HUDEP-2 (cell line): Measurements from ENCODE around the gene RBM20.
"Not testable (repeated sequence)": the region's sequence is repeated elsewhere in the genome, so short reads cannot be mapped to it uniquely, and the experiment has no call there.

ENCODE experiments used
- DNase-seq, 76 experiments: peaks; one replicate each; lab custom pipeline; 2025; ENCODE audit not compliant: unreplicated experiment in 76 of 76; lab: John Stamatoyannopoulos, UW

Gene RBM20

DNA sequence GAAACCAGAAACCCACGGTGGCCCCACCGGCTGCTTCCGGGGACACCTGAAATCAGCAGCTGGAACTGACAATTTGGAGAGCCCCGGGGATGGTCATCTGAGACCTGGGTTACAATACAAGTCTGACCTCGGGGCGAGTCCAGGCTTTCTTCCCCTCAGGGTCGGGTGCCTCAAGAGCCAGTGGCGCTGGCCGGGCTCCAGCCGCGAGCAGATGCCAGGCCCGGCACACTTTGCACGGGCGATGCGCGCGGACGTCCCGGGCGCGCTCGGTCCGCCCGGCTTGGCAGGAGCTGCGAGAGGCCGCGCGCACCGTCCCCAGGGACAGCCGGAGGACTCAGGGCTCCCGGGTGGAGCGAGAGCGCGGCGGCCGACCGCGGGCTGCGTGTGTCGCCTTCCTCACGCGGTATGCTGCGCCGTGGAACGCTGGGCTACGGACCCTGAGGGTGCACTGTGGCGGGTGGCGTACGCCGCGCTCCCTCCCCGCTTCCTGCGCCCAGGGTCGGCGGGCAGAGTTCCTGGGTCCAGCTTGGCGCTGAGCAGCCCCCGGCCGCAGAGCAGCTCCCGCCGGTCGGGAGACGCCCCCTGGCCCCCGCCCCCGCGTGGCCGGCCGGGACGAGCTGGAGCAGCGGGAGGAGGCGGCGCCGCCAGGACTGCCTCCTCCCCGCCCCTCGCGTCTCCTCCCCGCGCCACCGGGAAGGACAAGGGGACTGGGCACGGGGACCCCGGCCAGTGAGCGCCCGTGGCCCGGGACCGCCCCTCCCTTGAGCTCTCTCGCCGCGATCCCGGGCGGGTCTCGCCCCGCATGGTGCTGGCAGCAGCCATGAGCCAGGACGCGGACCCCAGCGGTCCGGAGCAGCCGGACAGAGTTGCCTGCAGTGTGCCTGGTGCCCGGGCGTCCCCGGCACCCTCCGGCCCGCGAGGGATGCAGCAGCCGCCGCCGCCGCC, at the start of gene RBM20:
Gene RBM20 (plus strand): TSS at position 684 of the 945 bp plus-strand sequence. CDS start 119 bp downstream, at position 803.
- peak in 1 of 76 experiments; percentile 2 for DNase-seq

DNA sequence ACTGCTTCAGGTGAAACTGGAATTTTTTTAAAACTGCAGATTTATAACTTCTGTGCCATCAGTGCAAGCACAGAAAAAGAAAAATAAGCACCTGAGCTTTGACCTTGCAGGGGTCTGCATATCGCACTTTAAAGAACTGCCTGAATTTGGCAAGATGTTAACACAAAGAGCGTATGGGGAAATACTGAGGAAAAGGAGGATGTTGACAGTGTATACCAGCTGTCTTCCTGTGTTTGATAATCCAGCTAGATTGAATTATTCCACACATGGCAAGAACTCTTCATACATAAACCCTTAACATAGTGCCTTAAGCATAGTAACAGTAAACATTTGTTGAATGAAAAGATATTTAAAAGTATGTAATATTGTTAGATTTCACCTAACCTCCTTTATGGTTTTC, 46.7 kb upstream of the RBM20 start:
- no peak for DNase-seq

DNA sequence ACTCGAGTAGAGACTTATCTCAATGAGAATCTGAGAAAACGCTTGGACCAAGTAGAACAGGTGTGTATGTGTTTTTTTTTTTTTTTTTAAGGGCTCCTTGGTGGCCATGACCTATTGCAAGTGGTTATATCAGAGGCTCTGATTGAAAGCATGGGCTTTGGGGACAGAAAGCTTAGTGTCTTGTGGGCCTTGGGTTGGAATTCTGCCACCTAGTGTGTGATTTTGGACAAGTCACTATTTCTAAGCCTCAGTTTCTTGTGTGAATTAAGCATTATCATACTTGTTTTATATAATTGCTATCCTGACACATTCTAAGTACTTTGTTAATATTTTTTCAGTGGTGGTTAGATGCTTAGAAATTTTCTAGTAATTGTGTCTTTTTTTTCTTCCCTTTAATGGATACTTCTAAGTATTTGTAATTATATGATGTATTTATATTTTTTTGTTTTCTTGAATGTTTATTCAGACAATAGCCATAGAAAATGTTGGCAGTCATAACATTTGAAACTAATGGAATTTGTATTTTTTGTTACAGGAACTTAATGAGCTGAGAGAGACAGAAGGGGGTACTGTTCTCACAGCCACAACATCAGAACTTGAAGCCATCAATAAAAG, 43.5 kb upstream of the RBM20 start:
- peak in 40 of 76 experiments; percentile 4 to 55 (median 23) for DNase-seq

DNA sequence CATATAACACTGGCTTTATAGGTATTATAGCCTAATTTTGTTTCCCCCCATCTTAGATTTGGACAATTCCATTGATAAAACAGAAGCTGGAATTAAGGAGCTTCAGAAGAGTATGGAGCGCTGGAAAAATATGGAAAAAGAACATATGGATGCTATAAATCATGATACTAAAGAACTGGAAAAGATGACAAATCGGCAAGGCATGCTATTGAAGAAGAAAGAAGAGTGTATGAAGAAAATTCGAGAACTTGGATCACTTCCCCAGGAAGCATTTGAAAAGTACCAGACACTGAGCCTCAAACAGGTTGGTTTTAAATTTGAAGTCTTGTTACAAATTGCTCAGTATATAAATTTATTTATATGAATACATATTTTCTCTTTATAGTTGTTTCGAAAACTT, 42.6 kb upstream of the RBM20 start:
- DNase-seq, result no peak

DNA sequence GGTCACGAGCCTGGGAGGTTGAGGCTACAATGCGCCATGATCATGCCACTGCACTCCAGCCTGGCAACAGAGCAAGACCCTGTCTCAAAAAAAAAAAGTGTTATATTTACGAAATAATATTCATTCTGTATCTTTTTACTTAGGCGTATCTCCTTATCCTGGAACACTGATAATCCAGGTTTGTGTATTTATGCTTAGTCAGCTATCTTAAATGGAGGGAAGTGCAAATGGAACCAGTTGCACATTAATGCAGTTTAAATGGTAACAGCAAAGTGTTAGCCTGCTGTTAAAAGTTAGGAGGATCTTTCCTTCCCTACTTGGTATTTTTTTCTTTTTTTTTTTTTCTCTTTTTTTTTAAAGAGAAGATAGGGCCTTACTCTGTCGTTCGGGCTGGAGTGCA, 36.0 kb upstream of the RBM20 start:
- no peak for DNase-seq

DNA sequence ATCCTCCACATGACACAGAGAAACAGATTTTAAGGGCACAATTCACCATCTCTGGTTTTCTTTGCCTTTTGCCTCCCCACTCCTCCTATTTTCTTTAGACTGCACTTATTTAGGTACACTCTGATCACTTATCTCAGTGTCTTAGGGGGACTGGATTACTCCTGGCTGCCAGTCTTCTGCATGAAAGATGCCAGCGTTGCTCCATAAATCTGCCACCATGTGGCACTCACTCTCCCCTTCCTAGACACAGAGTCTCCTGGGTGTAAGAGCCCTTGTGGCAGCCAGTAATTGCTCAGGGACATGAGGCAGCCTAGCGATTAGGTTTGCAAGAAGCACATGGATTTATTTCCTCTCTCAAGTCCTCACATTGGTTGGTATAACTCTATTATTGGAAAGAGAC, 34.5 kb upstream of the RBM20 start:
- DNase-seq, result peak in 2 of 76 experiments; percentile 8

DNA sequence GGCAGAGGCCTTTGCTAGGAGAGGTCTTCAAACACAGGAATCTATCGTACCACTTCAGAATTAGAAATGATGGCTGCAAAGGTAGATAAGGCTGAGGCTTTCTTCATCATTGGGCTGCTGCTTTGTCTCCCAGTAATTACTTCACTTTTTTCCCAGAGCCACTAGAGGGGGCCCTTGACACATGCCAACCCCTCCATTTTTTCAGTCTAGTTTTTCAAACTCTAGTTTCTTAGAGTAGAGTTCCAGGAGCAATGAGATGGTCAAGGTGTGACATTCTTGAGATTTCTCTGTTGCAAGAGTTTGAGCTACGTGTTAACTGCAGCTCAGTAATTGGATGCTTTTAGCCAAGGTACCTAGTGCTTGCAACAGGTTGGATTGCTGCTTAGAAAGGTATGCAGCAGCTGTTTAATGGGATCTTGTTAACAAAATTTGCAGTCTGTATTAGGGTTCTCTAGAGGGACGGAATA, 33.8 kb upstream of the RBM20 start:
- peak in 49 of 76 experiments; percentile 5 to 75 (median 36) for DNase-seq

DNA sequence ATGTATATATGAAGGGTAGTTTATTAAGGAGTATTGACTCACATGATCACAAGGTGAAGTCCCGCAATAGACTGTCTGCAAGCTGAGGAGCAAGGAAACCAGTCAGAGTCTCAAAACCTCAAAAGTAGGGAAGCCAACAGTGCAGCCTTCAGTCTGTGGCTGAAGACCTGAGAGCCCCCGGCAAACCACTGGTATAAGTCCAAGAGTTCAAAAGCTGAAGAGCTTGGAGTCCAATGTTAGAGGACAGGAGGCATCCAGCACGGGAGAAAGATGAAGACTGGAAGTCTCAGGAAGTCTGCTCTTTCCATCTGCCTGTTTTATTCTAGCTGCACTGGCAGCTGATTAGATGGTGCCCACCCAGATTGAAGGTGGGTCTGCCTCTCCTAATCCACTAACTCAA, 33.4 kb upstream of the RBM20 start:
- not testable (repeated sequence) for DNase-seq

DNA sequence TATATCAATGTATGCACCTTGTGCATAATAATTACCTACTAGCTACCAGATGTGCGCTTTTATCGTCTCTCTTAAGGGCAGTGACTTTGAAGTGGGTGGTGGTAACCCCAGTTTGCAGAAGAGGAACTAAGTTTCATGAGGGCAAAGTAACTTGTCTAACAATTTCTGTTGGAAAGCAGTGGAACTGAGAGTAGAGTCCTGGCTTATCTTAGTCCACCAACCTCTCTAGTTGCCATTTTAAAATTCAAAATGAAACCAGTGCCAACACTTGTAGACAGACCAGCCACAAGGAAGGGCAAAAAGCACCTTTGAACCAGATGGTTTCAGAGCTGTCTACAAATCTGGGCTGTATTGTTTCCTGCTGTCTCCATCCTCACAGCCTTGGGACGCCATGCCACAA, 32.0 kb upstream of the RBM20 start:
- peak in 2 of 76 experiments; percentile 10 to 16 for DNase-seq

DNA sequence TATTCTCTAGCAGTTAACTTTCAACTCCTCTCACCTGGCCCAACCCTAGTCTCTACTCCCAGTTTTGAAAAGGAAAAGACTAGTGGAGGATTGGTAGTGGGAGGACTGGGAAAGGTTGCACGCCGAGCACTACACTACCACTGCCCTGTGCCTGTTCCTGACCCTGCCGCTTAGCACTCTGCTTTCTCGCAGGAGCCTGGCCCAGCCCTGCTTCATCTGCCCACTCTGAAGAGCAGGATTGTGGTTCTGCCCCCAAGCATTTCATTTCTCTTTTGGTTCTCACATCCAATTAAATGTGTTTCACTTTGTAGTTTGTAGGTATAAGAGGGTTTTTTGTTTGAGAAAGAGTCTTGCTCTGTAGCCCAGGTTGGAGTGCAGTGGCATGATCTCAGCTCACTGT, 31.5 kb upstream of the RBM20 start:
- DNase-seq, result no peak

DNA sequence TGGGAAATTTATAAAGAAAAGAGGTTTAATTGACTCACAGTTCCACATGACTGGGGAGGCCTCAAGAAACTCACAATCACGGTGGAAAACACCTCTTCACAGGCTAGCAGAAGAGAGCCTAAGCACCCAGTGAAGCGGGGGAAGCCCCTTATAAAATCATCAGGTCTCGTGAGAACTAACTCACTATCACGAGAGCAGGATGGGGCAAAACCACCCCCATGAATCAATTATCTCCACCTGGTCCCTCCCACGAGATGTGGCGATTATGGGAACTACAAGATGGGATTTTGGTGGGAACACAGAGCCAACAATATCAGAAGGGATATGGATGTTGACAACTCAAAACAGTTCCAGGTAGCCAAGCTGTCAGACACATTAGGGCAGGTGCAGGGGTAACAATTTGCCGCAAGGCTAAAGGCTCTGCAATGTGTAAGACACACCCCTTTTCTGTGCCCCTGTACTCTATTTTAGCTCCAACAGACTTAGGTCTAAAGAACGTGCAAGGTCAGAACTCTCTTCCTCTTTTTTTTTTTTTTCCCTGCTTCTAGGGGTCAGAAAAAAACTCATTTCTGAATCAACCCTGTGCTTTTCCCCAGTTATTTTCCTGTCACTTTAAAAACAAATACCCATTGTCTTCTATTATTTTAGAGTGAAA, 30.7 kb upstream of the RBM20 start:
- no peak for DNase-seq

DNA sequence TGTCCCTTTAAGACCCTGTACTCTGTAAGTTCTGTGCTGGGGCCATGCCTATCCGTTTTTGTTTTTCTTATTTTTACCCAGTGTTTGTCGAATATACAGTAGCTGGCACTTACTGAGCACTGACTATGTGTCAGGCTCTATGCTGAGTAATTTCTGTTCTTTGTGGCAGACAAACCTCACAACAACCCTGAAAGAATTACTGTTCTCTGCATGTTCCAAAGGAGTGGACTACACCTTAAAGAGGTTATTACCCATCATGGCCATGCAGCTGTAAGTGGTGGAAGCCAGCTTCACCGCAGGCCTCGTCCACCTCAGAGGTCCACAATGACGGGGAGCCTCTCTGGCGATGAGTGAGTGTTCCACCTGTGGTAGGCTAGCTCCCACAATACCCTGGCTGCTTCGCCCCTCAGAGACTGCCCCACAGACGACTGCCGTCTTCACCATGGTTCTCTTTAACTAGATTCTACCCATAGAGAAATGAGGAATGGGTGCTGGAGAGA, 30.1 kb upstream of the RBM20 start:
- DNase-seq, result no peak

DNA sequence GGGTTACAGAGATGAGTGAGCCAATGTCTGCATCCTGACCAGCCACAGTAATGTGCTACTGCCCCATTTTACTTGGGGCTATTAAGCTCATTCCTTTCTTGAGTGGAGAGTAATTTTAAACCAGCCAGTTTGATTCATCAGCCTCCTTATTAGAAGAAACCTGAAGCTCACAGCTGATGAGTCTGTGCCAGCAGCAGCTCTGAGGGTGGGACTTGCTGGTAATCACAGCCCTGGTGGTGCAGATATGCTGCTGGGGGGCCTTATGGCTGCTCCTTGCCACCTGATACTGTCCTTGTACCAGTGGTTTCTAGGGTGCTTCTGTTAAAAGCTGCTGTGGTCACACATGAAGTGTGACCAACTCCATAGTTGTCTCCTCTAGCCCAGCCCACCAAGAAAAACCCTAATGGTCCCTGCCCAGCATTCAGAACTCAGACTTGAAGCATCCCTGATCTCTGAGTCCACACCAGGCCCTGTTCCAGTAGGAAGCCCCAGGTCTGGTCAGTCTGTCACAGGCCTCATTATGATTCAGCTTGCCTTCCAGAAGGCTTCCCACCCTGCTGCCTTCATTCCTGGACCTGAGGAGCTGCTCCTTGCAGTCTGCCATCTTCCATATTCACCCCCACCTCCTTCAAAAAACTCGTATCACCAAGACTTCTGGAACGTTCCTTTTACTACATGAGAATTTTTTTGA, 28.9 kb upstream of the RBM20 start:
- DNase-seq, result no peak

DNA sequence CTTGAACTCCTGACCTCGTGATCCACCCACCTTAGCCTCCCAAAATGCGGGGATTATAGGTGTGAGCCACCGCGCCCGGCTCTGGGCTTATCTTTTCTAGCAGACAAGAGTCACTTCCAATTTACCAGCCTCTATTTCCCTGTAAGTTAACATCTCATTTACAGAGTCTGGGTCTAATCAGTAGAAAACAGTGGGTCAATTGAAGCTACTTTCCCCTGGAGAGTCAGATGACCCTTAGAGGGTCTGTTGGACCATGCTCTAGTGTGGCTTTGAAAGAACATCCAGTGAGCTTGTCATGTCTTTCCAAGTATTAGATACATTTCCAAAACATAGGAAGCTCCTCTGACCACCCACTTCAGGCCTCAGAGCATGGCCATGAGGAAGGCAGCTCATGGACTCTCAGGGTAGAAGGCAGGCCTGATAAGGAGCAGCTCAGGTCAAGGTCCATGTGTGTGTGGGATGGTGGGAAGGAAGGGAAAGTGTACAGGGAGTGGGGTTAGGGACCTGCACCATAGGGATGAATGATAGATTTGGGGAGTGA, 27.6 kb upstream of the RBM20 start:
- peak in 1 of 76 experiments; percentile 18 for DNase-seq

DNA sequence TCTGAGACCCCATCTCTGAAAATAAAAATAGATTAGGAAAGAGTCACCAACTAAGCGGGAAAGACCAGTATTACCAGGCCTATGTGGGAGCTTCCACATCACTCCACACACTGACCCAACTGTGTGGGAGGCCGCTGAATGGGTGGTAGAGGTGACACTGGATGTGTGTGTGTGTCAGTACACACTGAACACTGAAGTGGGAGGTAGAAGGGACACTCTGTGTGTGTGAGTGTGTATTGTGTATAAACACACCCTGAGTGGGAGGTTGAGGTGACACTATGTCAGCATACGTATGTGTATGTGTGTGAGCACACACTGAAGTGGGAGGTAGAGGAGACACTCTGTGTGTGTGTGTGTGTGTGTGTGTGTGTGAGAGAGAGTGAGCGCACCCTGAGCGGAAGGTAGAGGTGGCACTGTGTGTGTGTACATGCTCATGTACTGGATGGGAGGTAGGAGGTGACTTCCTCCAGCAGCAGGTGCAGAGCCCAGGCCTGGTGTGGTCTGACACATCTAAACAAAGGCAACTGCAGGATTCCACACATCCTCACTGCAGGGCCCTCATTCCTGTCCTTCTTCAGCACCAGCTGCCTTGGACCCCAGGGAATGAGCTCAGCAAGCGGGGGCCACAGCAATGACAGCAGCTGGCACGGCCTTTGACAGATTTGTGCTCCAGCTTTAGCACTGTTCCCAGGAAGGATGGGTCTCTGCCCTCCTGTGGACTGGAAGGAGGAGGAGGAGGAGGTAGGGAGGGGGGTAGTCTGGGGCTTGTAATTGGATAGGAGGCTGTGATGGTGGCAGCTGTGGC, 26.5 kb upstream of the RBM20 start:
- DNase-seq, result no peak

DNA sequence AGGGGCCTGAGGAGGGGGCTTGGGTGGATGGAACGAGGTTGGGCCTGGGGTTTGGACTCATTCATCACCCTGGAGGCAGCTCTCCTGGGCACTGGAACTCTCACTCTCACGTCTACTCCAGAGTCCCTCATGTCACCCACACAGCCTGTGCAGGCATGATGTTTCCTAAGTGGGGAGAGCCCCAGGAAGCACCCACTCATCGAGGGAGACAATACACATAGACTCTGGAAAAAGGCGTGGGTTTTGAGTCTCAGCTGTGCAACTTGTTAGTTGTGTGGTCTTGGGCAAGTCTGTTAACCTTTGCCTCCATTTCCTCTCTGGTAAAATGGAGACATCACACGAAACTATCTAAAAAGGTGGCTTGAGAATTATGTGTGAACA, 25.9 kb upstream of the RBM20 start:
- no peak for DNase-seq

DNA sequence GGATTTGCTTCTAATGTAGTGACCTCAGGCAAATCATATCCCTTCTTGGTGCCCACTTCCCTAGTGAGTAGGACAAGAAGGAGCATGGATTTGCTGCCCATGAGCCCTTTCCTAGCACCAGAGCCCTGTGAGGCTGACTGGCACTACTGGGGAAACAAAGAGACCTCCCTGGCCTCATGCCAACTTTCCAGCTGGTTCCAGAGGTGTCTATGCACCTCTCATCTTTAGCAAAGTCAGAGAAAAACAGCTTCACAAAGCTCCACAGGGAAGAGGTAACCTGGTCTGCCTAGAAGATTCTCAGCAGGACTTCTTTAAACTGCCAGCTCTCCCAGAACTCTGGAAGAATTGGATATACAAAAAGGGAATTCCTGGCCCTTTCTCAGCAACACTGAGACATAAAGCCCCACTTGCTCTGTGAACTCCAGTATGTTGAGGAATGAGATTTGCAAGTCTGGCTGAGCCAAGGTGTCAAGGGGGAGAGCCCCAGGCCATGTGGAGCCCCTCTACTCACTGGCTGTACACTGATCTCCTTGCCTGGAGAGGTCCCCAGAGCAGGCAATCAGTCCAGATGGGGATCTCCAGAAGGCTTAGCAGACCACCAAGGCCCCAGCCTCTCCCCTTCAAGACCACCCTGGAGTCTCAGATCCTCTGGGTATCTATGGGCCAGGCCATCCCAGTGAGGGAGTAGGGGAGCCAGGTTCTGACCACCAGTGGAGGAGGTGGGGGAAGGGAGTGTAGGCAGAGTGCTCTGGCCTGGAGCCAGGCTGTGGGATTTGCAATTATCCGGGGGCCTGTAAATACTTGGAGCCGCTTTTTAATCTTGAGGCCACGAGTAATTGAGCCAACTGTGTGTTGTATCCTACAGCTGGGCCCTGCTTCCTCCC, 24.4 kb upstream of the RBM20 start:
- DNase-seq, result no peak

DNA sequence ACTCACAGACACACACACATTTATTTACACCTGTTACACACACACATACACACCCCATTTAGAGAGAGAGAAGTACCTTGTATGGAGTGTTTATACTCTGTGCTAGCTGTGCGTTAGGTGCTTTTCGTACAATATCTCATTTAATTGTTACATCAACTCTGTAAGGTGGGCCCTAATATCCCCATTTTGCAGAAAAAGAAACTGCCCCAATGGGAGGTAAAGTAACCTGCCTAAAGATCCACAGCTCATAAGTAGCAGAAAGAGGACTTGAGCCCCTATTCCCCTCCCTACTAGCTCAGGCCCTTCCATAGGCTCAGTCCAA, 23.8 kb upstream of the RBM20 start:
- no peak for DNase-seq

DNA sequence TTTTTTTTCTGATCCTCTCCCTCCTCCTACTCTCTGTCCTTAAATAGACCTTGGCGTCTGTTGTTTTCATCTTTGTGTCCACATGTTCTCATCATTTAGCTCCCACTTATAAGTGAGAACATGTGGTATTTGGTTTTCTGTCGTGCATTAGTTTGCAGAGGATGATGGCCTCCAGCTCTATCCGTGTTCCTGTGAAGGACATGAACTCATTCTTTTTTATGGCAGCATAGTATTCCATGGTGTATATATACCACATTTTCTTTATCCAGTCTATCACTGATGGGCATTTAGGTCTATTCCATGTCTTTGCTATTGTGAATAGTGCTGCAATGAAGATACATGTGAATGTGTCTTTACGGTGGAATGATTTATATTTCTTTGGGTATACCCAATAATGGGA, 20.8 kb upstream of the RBM20 start:
- not testable (repeated sequence) for DNase-seq
